ENCODE data around the gene PLAGL1.
"Not testable (repeated sequence)": the region's sequence is repeated elsewhere in the genome, so short reads cannot be mapped to it uniquely, and the experiment has no call there.

GRCh38 chr6:144044989-144045388 is 36.9 kb upstream of the PLAGL1 start:
- not testable (repeated sequence) for TF ChIP-seq CTCF (IDR thresholded peaks at IDR 0.05); SIN3A (IDR thresholded peaks at IDR 0.05; ENCODE audit: borderline replicate concordance, insufficient read depth, low read depth, low read length); POLR2AphosphoS5 (IDR thresholded peaks at IDR 0.05; ENCODE audit: low read depth, low read length); REST (IDR thresholded peaks at IDR 0.05; ENCODE audit: insufficient read depth in 1 of 2, low read depth in 2 of 2, low read length in 1 of 2); TCF7L2 (IDR thresholded peaks at IDR 0.05; ENCODE audit: low read depth, low read length)
